Measurements from ENCODE around the gene HECTD4.

DNA sequence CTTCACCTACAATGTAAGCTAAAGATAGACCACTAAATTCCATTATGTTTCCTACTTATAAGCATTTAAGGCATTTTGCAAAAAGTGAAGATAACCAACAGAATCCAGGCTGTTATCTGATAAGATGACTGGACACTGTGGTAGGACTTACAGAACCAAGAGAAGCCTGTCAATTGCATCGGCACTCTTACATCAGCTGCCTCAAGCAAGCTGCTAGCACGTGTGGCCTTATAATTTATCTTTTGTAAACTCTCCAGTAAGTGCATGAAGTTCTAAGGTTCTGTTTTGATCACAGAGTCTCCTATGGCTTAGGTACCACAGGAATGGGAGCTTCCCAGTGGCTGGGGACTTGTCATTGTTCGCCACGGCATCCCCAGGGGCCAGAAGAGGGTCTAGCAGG, 168.2 kb downstream of the HECTD4 start:
- TF ChIP-seq, protein P1, sequence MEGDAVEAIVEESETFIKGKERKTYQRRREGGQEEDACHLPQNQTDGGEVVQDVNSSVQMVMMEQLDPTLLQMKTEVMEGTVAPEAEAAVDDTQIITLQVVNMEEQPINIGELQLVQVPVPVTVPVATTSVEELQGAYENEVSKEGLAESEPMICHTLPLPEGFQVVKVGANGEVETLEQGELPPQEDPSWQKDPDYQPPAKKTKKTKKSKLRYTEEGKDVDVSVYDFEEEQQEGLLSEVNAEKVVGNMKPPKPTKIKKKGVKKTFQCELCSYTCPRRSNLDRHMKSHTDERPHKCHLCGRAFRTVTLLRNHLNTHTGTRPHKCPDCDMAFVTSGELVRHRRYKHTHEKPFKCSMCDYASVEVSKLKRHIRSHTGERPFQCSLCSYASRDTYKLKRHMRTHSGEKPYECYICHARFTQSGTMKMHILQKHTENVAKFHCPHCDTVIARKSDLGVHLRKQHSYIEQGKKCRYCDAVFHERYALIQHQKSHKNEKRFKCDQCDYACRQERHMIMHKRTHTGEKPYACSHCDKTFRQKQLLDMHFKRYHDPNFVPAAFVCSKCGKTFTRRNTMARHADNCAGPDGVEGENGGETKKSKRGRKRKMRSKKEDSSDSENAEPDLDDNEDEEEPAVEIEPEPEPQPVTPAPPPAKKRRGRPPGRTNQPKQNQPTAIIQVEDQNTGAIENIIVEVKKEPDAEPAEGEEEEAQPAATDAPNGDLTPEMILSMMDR (conservative IDR thresholded peaks at IDR 0.05; ENCODE audit: low read length), result no peak
- no peak for TF ChIP-seq EZH2phosphoT487 (IDR thresholded peaks at IDR 0.05; ENCODE audit: borderline replicate concordance, low read depth, low read length)
